CD4-positive, alpha-beta T cell (primary cell): Measurements from ENCODE around the gene UBA52. TPM values are rescaled to one million over a fixed set of nuclear protein-coding genes. Genes with fewer than 3 reads are reported as not detected.
A peak's percentile ranks its signal among the peaks of the same experiment; 100 is the strongest.

Experiments
- ATAC-seq: fragments of 200-7000 bp; cut with Tn5 transposase; one replicate; pipeline ENCODE4 v1.10.0; 2022; ENCODE audit warnings: mild to moderate bottlenecking; ENCODE audit not compliant: poor library complexity
- CTCF ChIA-PET: fragments of 350-600 bp; sonication (Branson Sonifier 250); formaldehyde crosslinking; loops from one replicate; lab custom pipeline; 2021; ENCODE audit warnings: antibody characterized with exemption, inconsistent platforms; lab: Charles Lee
- POLR2A ChIA-PET: fragments of 350-600 bp; sonication (Branson Sonifier 250); formaldehyde crosslinking; loops from one replicate; lab custom pipeline; 2021; ENCODE audit warnings: antibody characterized with exemption, inconsistent platforms; lab: Charles Lee
- DNase-seq, 14 experiments: peaks; one replicate each; pipeline ENCODE4 v3.0.0-alpha.2; 2013 to 2020; ENCODE audit warnings: mixed read lengths in 2 of 14
- H3K27ac ChIP-seq, 2 donors: one replicate each; pipeline versions ENCODE4 v1.5.1 to v1.7.0; 2013; ENCODE audit warnings: low read length in 2 of 2, low read depth in 1 of 2, mild to moderate bottlenecking in 1 of 2
- H3K27me3 ChIP-seq, 2 experiments: 1 replicate in 1 of 2; 2 replicates in 1 of 2; pipeline versions ENCODE4 v1.6.1 to v1.7.0; 2013; ENCODE audit warnings: low read length in 2 of 2, control low read depth in 1 of 2, mild to moderate bottlenecking in 1 of 2, moderate library complexity in 1 of 2; ENCODE audit not compliant: insufficient read depth in 2 of 2, control insufficient read depth in 1 of 2
- H3K36me3 ChIP-seq: one replicate; pipeline ENCODE4 v1.6.1; 2013; ENCODE audit warnings: low read length, control low read depth; ENCODE audit not compliant: insufficient read depth
- H3K4me1 ChIP-seq: one replicate; pipeline ENCODE4 v1.6.1; 2013; ENCODE audit warnings: low read length, control low read depth; ENCODE audit not compliant: insufficient read depth
- H3K4me3 ChIP-seq: one replicate; pipeline ENCODE4 v1.5.1; 2013; ENCODE audit warnings: mild to moderate bottlenecking, low read length, moderate library complexity
- H3K9me3 ChIP-seq, 2 experiments: 1 replicate in 1 of 2; 2 replicates in 1 of 2; pipeline versions ENCODE4 v1.6.1 to v1.7.0; 2013; ENCODE audit warnings: low read length in 2 of 2, mild to moderate bottlenecking in 2 of 2, control low read depth in 1 of 2, moderate library complexity in 1 of 2; ENCODE audit not compliant: control insufficient read depth in 1 of 2, insufficient read depth in 1 of 2
- H3K27ac Mint-ChIP-seq: one replicate; pipeline ENCODE4 v1.8.0; 2020; ENCODE audit warnings: mixed read lengths
- H3K27me3 Mint-ChIP-seq: one replicate; pipeline ENCODE4 v1.8.0; 2021; ENCODE audit warnings: mixed read lengths
- H3K36me3 Mint-ChIP-seq: one replicate; pipeline ENCODE4 v1.8.0; 2021; ENCODE audit warnings: low read depth, mixed read lengths
- H3K4me1 Mint-ChIP-seq: one replicate; pipeline ENCODE4 v1.8.0; 2021; ENCODE audit warnings: low read depth, mixed read lengths
- H3K4me3 Mint-ChIP-seq: one replicate; pipeline ENCODE4 v1.8.0; 2020; ENCODE audit warnings: mild to moderate bottlenecking, mixed read lengths
- H3K9me3 Mint-ChIP-seq: one replicate; pipeline ENCODE4 v1.8.0; 2020; ENCODE audit warnings: mixed read lengths
- intact Hi-C, 2 experiments: fragments of 100-400 bp; cut with DNase I in 1 of 2; cut with micrococcal nuclease in 1 of 2; formaldehyde crosslinking; loops; one replicate each; pipeline versions ENCODE4 v1.15.1 to v1.9.0; 2023 to 2025; cut with DNase I, micrococcal nuclease
- total RNA-seq, 174 experiments: library from RNA in 2 of 174; stranded (reverse) in 2 of 174; gene quantifications; one replicate each; pipeline ENCODE4 v1.2.3 and lab custom pipeline; 2021 to 2026
- TF ChIP-seq, protein P1 (sequence below): fragments of 200-600 bp; IDR thresholded peaks from one replicate; pipeline ENCODE4 v1.8.0; 2022; ENCODE audit warnings: antibody characterized with exemption, mild to moderate bottlenecking

Gene UBA52
- total RNA-seq, 2 experiments from 2014 or later, result 2,255 to 2,378 TPM

GRCh38 chr19:18543814-18544475, 27.7 kb upstream of the UBA52 start:
- peaks cover 27% of the 10 kb centered on the region for H3K4me1 Mint-ChIP-seq
- intact Hi-C loops, result loop anchor here (1.0 to 5.0 kb wide), 5 partner anchors 13 to 43 kb away; partner anchors contain the start of genes ELL (in 2 of the 2), KXD1 (in 2 of the 2), REX1BD (in 2 of the 2) and UBA52 (in 1 of the 2)
- H3K27ac Mint-ChIP-seq, result peak overlapping the region; percentile 96
- TF ChIP-seq, protein P1, sequence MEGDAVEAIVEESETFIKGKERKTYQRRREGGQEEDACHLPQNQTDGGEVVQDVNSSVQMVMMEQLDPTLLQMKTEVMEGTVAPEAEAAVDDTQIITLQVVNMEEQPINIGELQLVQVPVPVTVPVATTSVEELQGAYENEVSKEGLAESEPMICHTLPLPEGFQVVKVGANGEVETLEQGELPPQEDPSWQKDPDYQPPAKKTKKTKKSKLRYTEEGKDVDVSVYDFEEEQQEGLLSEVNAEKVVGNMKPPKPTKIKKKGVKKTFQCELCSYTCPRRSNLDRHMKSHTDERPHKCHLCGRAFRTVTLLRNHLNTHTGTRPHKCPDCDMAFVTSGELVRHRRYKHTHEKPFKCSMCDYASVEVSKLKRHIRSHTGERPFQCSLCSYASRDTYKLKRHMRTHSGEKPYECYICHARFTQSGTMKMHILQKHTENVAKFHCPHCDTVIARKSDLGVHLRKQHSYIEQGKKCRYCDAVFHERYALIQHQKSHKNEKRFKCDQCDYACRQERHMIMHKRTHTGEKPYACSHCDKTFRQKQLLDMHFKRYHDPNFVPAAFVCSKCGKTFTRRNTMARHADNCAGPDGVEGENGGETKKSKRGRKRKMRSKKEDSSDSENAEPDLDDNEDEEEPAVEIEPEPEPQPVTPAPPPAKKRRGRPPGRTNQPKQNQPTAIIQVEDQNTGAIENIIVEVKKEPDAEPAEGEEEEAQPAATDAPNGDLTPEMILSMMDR, result peak; percentile 14
- H3K9me3 Mint-ChIP-seq, result no peaks in the 10 kb centered on the region
- H3K4me1 ChIP-seq, result peaks cover 28% of the 10 kb centered on the region
- peak overlapping the region; percentile 66 to 85 for H3K27ac ChIP-seq
- no peaks in the 10 kb centered on the region for H3K27me3 Mint-ChIP-seq
- ChIA-PET POLR2A (interaction anchor here (0.6 to 2.3 kb wide), 21 partner anchors 10 to 288 kb away, joined by 3 to 64 read pairs (median 3); partner anchors contain the start of genes ELL, JUND, KXD1 and REX1BD), CTCF (interaction anchor here (0.9 to 1.7 kb wide), 11 partner anchors 8 to 521 kb away, joined by 3 to 8 read pairs (median 4); partner anchors contain the start of genes ELL, KXD1, REX1BD and UBA52)
- ATAC-seq, result peak; percentile 81
- peaks cover 28% of the 10 kb centered on the region for H3K36me3 ChIP-seq
- DNase-seq, result peak; percentile 59 to 94 (median 66)
- H3K4me3 Mint-ChIP-seq, result peak overlapping the region; percentile 98
- H3K36me3 Mint-ChIP-seq, result peaks cover 41% of the 10 kb centered on the region
- no peaks in the 10 kb centered on the region for H3K27me3 ChIP-seq
- H3K4me3 ChIP-seq, result peak overlapping the region; percentile 63
- H3K9me3 ChIP-seq, result no peaks in the 10 kb centered on the region

DNA sequence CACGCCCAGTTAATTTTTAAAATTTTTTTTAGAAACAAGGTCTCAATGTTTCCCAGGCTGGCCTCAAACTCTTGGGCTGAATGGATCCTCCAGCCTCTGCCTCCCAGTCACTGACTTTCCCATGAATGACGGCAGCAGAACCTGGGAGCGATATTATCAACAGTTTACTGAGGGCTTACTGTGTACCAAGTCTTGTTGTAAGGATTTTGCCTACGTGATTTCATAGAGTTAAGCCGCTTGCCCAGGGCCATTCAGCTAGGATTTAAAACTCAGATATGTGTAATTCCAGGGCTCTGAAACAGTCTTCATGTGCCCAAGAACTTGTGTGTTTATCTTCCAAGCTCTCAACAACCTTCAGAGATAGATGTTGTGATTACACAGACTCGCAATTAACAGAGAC, 20.0 kb upstream of the UBA52 start:
- DNase-seq, result no peak
- TF ChIP-seq, protein P1, result no peak
- H3K27ac Mint-ChIP-seq, result no peak overlapping the region
- no peaks in the 10 kb centered on the region for H3K9me3 Mint-ChIP-seq
- POLR2A ChIA-PET, result interaction anchor here (0.7 kb wide), 1 partner anchor 368 kb away, joined by 3 read pairs; the partner anchor contains the start of genes COPE and DDX49
- intact Hi-C loops, result no loop called here
- H3K9me3 ChIP-seq, result no peaks in the 10 kb centered on the region
- no peak overlapping the region for H3K4me3 Mint-ChIP-seq
- H3K4me3 ChIP-seq, result no peak overlapping the region
- H3K4me1 Mint-ChIP-seq, result no peaks in the 10 kb centered on the region
- no peak overlapping the region for H3K27ac ChIP-seq
- peaks cover under 1% of the 10 kb centered on the region for H3K4me1 ChIP-seq
- H3K27me3 Mint-ChIP-seq, result no peaks in the 10 kb centered on the region
- no peak for ATAC-seq
- CTCF ChIA-PET, result interaction anchor here (1.2 to 1.5 kb wide), 2 partner anchors 8 to 65 kb away, joined by 3 read pairs; partner anchors contain the start of gene FKBP8
- no peaks in the 10 kb centered on the region for H3K36me3 Mint-ChIP-seq
- H3K36me3 ChIP-seq, result no peaks in the 10 kb centered on the region
- H3K27me3 ChIP-seq, result no peaks in the 10 kb centered on the region

GRCh38 chr19:18557411-18558201, 14.1 kb upstream of the UBA52 start, which contains the start of gene KXD1:
TSS of gene KXD1 (plus strand) at chr19:18557870. CDS start at chr19:18562057, 4,187 bp downstream.
- CTCF ChIA-PET, result interaction anchor here (1.0 to 3.0 kb wide), 5 partner anchors 13 to 106 kb away, joined by 3 to 12 read pairs (median 4); partner anchors contain the start of genes ELL and REX1BD

More at GRCh38 chr19:18557411-18558201, 14.1 kb upstream of the UBA52 start, which contains the start of gene KXD1:
- Mint-ChIP-seq H3K4me3 (peak within 1 kb of the TSS; percentile 94), H3K36me3 (peaks cover 26% of the 10 kb centered on the region), H3K4me1 (peaks cover 26% of the 10 kb centered on the region), H3K27me3 (no peaks in the 10 kb centered on the region), H3K27ac (peak within 1 kb of the TSS; percentile 98), H3K9me3 (no peaks in the 10 kb centered on the region)
- ATAC-seq (peak; percentile 99), DNase-seq (peak; percentile 93 to 100 (median 97))
- Histone ChIP-seq H3K36me3 (peaks cover 9% of the 10 kb centered on the region), H3K27ac (peak within 1 kb of the TSS; percentile 94 to 97), H3K9me3 (no peaks in the 10 kb centered on the region), H3K27me3 (no peaks in the 10 kb centered on the region), H3K4me1 (peaks cover 30% of the 10 kb centered on the region), H3K4me3 (peak within 1 kb of the TSS; percentile 99)
- TF ChIP-seq, protein P1, result no peak
- POLR2A ChIA-PET, result interaction anchor here (0.9 to 4.3 kb wide), 18 partner anchors 10 to 363 kb away, joined by 3 to 87 read pairs (median 6); partner anchors contain the start of genes COPE, DDX49, ELL and FKBP8
- intact Hi-C loops, result loop anchor here (1.0 to 2.0 kb wide), 5 partner anchors 13 to 635 kb away; partner anchors contain the start of genes UBA52 (in 2 of the 2), BORCS8 (in 1 of the 2), ELL (in 1 of the 2) and RFXANK (in 1 of the 2)
